ENCODE results near the gene LRP8.

LRP8 gene

GRCh38 chr1:53359934-53360276 lies 32.0 kb upstream of the LRP8 start:
- DNase-seq (ENCODE audit: low read depth in 2 of 2): no peak

DNA sequence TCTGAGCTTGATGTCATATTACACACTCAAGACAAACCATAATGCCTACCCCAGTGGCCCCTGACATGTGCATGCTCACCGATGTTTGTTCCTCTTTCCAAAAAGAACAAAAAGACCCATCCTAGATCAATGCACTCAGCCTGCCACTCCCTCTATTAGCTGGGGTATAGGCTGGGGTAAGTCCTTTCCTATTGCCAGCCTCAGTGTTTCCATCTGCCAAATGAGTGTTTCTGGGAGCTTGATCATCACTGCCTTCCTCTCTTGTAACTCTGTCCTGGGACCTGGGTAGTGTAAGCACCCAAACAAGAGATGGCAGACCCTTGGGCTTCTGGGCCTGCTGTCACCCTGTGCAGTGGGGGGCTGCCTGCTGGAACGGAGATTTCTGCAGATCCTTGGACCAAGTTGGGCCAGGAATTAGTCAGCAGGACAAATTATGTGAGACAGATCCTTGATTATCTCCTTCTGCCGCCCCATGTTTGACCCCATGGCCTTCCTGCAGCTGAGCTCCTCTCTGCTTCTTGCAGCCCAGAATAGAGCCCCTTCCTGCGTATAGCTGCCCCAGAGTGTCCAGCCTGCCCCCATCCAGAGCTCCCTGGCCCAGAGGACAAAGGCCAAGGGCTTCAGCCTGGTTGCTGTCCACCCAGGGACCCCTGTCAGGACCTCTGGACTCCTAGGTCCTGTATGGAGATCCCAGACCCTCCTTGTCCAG lies 31.5 kb upstream of the LRP8 start:
- no peak for DNase-seq (ENCODE audit: low read depth in 2 of 2)

- no peak for DNase-seq (ENCODE audit: low read depth in 2 of 2)
Observed at GRCh38 chr1:53356637-53357036, 28.8 kb upstream of the LRP8 start.

DNA sequence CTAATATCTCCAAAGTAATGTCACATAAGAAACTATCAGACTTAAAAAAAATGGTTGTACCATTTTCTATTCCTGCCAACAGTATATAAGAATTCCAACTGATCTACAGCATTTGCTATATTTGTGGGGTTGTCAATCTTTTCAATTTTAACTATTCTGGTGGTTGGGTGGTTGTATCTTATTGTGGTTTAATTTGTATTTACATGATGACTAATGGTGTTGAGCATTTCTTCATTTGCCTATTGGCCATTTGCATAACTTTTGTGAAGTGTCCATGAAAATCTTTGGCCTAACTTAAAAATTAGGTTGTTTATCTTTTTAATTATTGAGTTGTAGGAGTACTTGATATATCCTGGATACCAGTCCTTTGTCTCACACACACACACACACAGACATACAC lies 26.2 kb upstream of the LRP8 start:
- no peak for DNase-seq (ENCODE audit: low read depth in 2 of 2)

DNA sequence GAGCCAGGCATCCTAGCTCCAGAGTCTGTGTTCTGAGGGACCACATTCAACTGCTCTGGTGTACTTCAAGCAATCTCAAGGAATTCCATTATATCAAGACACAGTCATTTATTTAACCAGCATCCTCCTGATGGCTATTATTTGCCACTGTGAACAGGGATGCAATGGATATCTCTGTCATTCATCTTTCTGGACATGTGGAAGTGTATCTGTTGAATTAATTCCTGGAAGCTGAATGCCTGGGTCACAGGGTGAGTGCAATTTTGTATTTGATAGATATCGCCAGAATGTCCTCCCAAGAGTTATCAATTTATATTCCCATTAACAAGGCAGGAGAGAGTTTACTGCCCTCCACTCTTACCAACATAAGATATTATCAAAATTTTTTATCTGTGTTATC lies 24.7 kb upstream of the LRP8 start:
- DNase-seq (ENCODE audit: low read depth in 2 of 2): no peak

DNA sequence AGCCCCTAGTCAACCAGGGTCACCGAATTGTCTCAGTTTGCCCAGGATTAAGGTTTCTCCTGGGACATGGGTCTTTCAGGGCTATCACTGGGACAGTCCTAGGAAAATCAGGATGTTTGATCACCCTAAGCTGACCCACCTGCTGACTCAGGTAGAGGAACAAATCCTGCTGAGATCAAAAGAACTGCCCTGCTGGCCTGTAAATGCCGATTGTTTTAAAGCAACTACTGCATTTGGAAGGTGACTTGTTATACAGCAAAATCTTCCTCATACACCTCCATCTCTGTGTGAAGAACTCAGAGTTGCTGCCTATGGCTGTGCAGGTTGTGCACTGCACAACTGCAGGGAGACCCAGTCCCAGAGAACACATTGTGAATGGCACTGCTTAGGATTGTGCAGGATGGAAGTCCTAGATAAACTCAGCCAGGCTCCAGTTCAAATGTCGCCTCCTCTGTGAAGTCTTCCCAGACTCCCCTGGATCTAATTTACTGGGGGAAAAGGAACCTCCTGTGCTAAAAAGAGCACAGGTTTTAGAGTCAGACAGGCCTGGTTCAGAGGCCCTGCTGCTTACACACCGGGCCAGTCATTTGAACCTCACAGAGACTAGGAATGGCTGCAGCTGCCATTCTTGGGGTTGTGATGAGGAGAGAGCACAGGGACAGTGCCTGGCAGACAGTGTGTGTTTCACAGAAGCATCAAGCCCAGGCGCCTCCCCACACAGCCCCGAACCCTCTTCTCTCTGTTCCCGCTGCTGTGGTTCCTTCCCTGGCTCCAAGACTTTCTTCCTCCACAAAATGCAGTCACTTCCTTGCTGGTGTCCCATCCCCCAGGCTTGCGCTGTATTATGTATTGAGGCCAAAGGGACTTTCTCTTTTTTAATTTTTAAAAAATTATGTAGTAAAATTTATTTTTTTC lies 23.2 kb upstream of the LRP8 start:
- no peak for DNase-seq (ENCODE audit: low read depth in 2 of 2)

DNA sequence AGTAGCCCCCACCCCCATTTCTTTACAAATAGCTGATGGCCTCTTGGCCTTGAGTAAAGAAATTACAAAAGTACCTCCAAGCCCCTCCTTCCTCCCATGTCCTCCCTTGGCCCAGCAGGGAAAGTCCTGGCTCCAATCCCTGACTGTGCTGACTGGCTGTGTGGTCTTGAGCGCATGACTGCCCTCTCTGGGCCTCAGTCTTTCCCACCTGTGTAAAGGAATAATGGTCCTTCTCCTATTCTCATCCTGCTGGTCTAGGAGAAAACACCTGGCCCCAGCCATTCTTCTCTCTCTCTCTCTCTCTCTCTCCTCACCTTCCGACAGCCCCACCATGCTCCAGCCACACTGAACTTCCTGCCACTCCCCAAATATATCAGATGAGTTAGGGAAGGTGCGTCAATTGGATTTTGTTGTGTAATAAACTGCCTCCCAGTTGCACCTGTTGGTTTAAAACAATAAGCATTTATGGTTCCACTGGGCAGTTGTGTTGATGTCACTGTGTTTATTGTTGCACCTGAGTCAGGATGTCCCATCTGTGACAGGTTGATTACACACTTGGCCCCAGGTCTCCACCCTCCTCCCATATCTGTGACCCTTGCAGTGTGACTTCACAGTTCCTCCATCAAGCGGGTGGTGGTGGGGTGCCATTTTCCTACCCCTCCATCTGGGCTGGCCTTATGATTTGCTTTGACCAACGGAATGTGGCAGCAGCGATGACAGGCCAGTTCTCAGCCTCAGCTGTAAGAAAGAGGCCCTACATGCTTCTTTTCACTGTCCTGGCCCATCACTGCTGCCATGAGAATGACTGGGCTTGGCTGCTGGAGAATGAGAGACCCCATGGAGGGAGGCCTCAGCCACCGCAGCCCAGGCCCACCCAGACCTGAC lies 22.3 kb upstream of the LRP8 start:
- no peak for DNase-seq (ENCODE audit: low read depth in 2 of 2)

DNA sequence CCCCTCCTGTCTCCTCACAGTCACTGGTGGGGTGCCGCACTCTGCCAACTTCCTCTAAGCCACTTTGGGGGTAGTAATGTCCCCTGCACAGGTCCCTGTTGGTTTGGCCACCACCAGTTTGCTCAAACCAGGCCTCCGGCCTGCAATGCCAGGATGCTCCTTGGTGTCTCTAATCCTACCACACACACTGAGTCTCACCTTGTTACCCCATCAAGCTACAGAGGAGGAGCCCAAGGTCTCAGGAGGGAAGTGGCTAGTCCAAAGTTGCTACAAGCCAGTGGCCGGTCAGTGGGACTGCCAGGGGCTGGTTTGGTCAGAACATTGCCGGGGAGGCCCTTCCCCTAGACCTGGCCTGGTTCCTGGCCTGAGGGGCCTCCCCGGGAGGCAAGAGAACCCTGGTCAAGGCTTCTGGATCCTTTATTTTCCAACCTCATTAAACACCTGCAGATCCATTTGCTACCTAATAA lies 21.5 kb upstream of the LRP8 start:
- DNase-seq (ENCODE audit: low read depth in 2 of 2): no peak

DNA sequence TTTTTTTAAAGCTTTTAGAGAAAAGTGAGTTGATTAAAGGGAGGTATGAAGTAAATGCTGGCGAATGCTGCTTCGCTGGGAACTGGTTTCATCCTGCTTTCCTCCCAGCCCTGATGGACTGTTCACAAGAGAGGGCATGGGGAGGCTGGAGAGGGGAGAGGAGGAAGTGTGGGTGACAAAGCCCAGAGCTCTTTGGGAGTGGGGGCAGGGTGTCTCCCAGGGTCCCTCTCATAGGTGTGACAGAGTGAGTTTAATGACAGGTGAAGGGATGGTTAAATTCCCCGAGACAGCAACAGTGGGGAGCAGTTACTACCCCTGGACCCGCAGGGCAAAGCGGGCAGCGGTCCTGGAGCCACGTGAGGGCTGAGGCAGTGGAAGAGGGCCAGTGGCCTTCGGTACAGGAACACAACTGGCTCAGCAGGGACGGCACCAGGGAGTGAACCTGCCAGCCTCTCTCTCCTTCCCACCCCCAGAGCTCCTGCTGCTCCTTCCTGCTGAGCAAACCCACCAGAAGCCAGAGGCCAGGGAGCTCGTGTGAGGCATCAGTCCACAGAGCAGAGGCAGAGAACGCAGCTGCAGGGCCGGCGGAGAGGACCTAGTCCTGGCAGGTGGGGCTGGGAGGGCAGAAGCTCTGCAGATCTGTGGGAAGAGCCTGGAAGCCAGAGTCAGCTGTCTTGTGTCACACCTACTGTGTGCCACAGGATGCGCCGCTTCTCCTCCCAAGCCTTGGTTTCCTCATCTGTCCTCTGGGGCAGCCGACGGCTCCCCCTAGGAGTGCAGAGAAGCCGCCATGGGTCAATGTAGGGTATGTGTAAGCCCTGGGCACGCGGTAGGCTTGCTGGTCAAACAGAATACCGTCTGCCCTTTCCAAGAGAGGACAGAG lies 20.9 kb upstream of the LRP8 start:
- DNase-seq (ENCODE audit: low read depth in 2 of 2): no peak

- DNase-seq (ENCODE audit: low read depth in 2 of 2): no peak
Observed at GRCh38 chr1:53346814-53347176, 18.9 kb upstream of the LRP8 start.

- no peak for DNase-seq (ENCODE audit: low read depth in 2 of 2)
Observed at GRCh38 chr1:53345996-53346813, 18.3 kb upstream of the LRP8 start.

- DNase-seq (ENCODE audit: low read depth in 2 of 2): no peak
Observed at GRCh38 chr1:53344921-53345838, 17.3 kb upstream of the LRP8 start.

DNA sequence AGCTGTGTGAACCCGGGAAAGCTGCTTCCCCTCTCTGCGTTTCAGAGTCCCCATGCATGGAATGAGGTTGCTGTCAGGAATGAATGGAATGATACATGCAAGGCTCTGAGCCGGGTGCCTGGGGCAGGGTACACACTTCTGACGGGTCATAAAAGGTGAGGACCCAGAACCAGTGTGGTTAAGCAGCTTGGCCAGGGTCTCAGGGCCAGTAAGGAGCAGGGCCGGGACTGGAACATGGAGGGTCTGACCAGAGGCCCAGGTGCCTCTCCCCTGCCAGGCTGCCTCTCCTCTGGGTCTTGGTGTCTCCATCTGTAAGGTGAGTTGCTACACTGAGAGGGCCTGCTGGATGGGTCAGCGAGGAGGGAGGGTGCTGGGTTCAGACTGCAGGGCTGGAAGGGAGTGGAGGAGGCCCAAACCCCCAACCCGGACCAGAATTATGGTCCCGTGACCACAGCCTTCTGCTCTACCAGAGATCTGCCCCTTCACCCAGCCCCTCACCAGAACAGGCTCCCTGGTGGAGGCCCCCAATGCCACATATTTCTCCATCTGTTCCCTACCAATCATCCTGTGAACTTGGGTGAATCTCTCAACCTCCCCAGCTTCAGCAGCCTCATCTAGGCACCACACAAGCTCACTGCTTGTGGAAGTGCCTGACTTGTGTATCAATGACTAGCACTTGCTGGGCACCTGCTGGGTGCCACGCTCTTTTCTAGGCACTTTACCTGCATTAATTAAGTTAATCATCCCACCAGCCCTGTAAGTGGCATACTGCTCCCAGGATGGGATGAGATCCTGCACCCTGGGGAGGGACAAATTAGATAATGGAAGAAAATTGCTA lies 16.2 kb upstream of the LRP8 start:
- DNase-seq (ENCODE audit: low read depth in 2 of 2): no peak

DNA sequence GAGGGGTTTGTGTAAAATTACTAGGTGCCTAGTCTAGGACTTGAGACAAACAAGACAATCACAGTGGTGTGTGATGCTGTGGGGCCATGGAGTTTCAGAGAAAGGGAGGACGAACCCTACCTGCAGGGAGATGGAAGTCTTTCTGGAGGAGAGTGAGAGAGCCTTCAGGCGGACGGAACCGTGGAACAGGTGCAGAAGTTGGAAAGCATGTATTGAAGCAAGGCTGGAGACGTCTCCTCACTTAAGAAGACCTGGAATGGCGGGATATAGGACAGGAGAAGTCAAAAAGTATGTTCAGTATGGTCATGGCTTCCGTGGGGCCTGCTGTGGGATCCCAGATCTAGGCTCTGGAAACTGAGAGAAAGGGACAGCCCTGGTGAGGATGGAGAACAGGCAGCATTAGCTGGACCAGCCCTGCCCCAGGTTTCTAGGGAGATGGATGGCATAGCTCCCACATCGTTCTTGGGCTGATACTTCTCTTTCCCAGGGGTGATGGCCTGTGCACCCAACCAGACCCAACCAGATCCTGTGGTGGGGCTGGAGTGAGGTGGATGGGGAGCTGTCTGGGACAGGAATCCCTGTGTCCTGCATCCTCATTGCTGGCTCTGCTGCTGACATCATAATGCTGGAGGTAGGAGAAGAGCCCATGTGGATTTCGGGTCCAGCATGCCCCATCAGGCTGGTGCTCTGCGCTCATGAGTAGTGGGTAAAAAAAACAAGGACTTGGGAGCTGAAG lies 15.0 kb upstream of the LRP8 start:
- no peak for DNase-seq (ENCODE audit: low read depth in 2 of 2)

DNA sequence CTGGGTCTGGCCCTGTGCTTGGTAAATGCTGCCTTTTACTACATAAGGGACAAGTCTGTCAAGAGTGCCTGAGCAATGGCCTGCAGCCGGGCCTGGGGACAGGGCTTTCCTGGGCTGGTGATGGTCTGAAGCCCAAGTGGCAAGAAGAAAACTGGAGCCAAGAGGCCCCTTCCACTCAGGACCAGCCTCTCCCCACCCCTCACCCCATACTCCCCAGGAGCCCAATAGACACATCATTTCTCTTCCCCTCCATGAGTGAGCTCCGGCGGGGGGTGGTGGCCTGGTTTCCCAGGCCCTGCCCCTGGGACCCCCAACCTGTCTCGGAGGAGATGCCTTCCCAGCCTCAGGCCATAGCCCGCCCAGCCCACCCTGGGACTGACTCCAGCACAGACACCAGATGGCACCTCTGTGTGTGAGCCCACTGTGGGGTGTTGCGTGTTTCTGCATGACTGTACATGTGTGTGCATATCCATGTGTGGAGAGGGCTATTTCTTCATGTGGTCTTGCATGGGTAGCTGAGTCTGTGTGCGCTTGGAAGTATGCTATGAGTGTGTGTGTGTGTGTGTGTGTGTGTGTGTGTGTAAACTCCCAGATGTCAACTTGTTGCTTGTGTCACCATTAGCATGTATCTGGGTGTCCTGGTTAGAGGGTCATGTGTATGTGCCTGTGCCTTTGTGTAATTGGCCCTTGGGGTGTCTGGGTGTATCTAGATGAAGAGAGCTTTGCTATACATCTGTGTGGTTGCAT lies 14.3 kb upstream of the LRP8 start:
- no peak for DNase-seq (ENCODE audit: low read depth in 2 of 2)

- DNase-seq (ENCODE audit: low read depth in 2 of 2): no peak
Observed at GRCh38 chr1:53341521-53341895, 13.6 kb upstream of the LRP8 start.
